K562 (cell line): ENCODE data around the gene MX1. TPM values are rescaled to one million over a fixed set of nuclear protein-coding genes. Genes with fewer than 3 reads are reported as not detected.

ENCODE experiments used
- ATAC-seq: fragments of 200-7000 bp; cut with Tn5 transposase; 3 replicates; pipeline ENCODE4 v1.9.1; 2020; ENCODE audit warnings: moderate library complexity
- BruUV-seq: library from RNA; stranded (reverse); fragments of 400-500 nt; replicated peaks from 2 replicates; lab custom pipeline; 2021; lab: Mats Ljungman, UMichigan
- CTCF ChIA-PET: fragments of 300-600 bp; formaldehyde crosslinking; extraction: SDS; loops from one replicate; lab custom pipeline; 2021; ENCODE audit warnings: low intra/inter-chr PET ratio; lab: Yijun Ruan, JAX
- POLR2A ChIA-PET: fragments of 300-600, 350-650 bp; sonication (Branson Sonifier 250); formaldehyde crosslinking; extraction: SDS; loops from one replicate; lab custom pipeline; 2021; ENCODE audit warnings: antibody characterized with exemption, inconsistent platforms; lab: Yijun Ruan, JAX
- DNase-seq, 4 experiments: peaks; one replicate each; pipeline versions ENCODE4 v3.0.0 to v3.0.0-alpha.2; 2011 to 2018; ENCODE audit warnings: low spot score in 3 of 4, mixed read lengths in 3 of 4; ENCODE audit errors: extremely low read depth in 1 of 4
- FAIRE-seq: peaks from 2 replicates; lab custom pipeline; 2011; peaks lifted over from hg19 to GRCh38; lab: Jason Lieb, UNC
- H2AFZ ChIP-seq: 2 replicates; pipeline ENCODE4 v1.6.0; 2011; ENCODE audit warnings: low read depth, low read length, control low read depth, inconsistent platforms
- H3K27ac ChIP-seq: fragments of 200-600 bp; 3 replicates; pipeline ENCODE4 v1.8.0; 2011; ENCODE audit warnings: low read depth, mild to moderate bottlenecking, control low read depth, inconsistent platforms, low read length, moderate library complexity, mixed read lengths; ENCODE audit errors: extremely low read depth
- H3K27me3 ChIP-seq, 2 experiments: fragments of 300-600 bp in 1 of 2; 2 replicates in 1 of 2; 3 replicates in 1 of 2; pipeline versions ENCODE4 v1.6.0 to v1.8.0; 2011; ENCODE audit warnings: inconsistent platforms in 2 of 2, low read length in 2 of 2, mild to moderate bottlenecking in 1 of 2, mixed read lengths in 1 of 2, moderate library complexity in 1 of 2; ENCODE audit not compliant: control insufficient read depth in 2 of 2, insufficient read depth in 2 of 2
- H3K36me3 ChIP-seq: fragments of 300-600 bp; 3 replicates; pipeline ENCODE4 v1.8.0; 2011; ENCODE audit warnings: mild to moderate bottlenecking, low read length, inconsistent platforms; ENCODE audit not compliant: control insufficient read depth, insufficient read depth
- H3K4me1 ChIP-seq, 2 experiments: fragments of 200-600 bp in 1 of 2; replicated peaks in 1 of 2; 2 replicates in 1 of 2; 3 replicates in 1 of 2; pipeline versions ENCODE4 v1.5.1 to v1.8.0; 2011; ENCODE audit warnings: inconsistent platforms in 2 of 2, low read length in 2 of 2, mild to moderate bottlenecking in 1 of 2, mixed read lengths in 1 of 2, moderate library complexity in 1 of 2; ENCODE audit not compliant: control insufficient read depth in 2 of 2, insufficient read depth in 2 of 2
- H3K4me2 ChIP-seq: 2 replicates; pipeline ENCODE4 v1.6.1; 2011; ENCODE audit warnings: low read length, control low read depth, inconsistent platforms, mixed read lengths; ENCODE audit not compliant: insufficient read depth
- H3K4me3 ChIP-seq: fragments of 200-600 bp; sonication (generic), shearing (Covaris generic); 2 replicates; pipeline ENCODE4 v1.5.1; 2016; ENCODE audit warnings: control low read depth, inconsistent platforms
- H3K79me2 ChIP-seq: fragments of 200-600 bp; 3 replicates; pipeline ENCODE4 v1.8.0; 2011; ENCODE audit warnings: low read length, inconsistent platforms; ENCODE audit not compliant: control insufficient read depth, insufficient read depth
- H3K9ac ChIP-seq, 2 experiments: 2 replicates each; pipeline versions ENCODE4 v1.6.0 to v1.6.1; 2011; ENCODE audit warnings: low read depth in 2 of 2, low read length in 2 of 2, control low read depth in 1 of 2, inconsistent platforms in 1 of 2, mild to moderate bottlenecking in 1 of 2, mixed read lengths in 1 of 2; ENCODE audit not compliant: insufficient read depth in 1 of 2
- H3K9me1 ChIP-seq: one replicate; pipeline ENCODE4 v1.6.0; 2011; ENCODE audit warnings: inconsistent platforms, mild to moderate bottlenecking, low read length, moderate library complexity; ENCODE audit not compliant: control insufficient read depth, insufficient read depth
- H3K9me3 ChIP-seq: replicated peaks from 2 replicates; pipeline ENCODE4 v1.5.1; 2011; ENCODE audit warnings: low read depth, low read length, inconsistent platforms; ENCODE audit not compliant: control insufficient read depth, insufficient read depth
- H4K20me1 ChIP-seq: replicated peaks from 2 replicates; pipeline ENCODE4 v1.6.1; 2011; ENCODE audit warnings: low read length, inconsistent platforms, mixed read lengths; ENCODE audit not compliant: control insufficient read depth, insufficient read depth
- ARNT ChIP-seq, 2 experiments: fragments of 450-650 bp; IDR thresholded peaks; 2 replicates each; pipeline ENCODE4 v1.6.1; 2016; ENCODE audit warnings: mild to moderate bottlenecking in 1 of 2
- CEBPB ChIP-seq: fragments of 450-650 bp; IDR thresholded peaks from 2 replicates; pipeline ENCODE4 v1.6.1; 2016; ENCODE audit warnings: missing genetic modification characterization, missing compliant biosample characterization
- HINFP ChIP-seq: fragments of 450-650 bp; conservative IDR thresholded peaks from 2 replicates; pipeline ENCODE4 v1.6.1; 2016; ENCODE audit warnings: missing genetic modification characterization, low read depth, mild to moderate bottlenecking, control low read depth, missing compliant biosample characterization
- ID3 ChIP-seq, 2 experiments: fragments of 250-450 bp in 1 of 2; fragments of 450-650 bp in 1 of 2; sonication (Bioruptor Pico) in 1 of 2; IDR thresholded peaks; 2 replicates each; pipeline versions ENCODE4 v1.6.1 to v1.8.0; 2016 to 2021; ENCODE audit warnings: mild to moderate bottlenecking in 2 of 2, moderate library complexity in 2 of 2, missing compliant biosample characterization in 1 of 2, missing genetic modification characterization in 1 of 2
- IRF9 ChIP-seq: fragments of 450-650 bp; IDR thresholded peaks from 2 replicates; pipeline ENCODE4 v1.6.1; 2016; ENCODE audit warnings: missing biosample characterization, missing genetic modification characterization
- NFXL1 ChIP-seq: fragments of 450-650 bp; formaldehyde crosslinking; IDR thresholded peaks from 2 replicates; pipeline ENCODE4 v1.4.0; 2021; ENCODE audit warnings: mild to moderate bottlenecking
- POLR2H ChIP-seq: IDR thresholded peaks from 2 replicates; pipeline ENCODE4 v1.6.1; 2016; ENCODE audit warnings: missing genetic modification characterization, low read depth, mild to moderate bottlenecking, control low read depth, missing compliant biosample characterization, moderate library complexity
- SLC30A9 ChIP-seq: fragments of 250-450 bp; sonication (Bioruptor Pico); IDR thresholded peaks from 2 replicates; pipeline ENCODE4 v1.8.0; 2022; ENCODE audit warnings: mild to moderate bottlenecking, moderate library complexity
- ZFP91 ChIP-seq: sonication (generic); formaldehyde crosslinking; IDR thresholded peaks from 2 replicates; pipeline ENCODE4 v1.8.0; 2022; ENCODE audit warnings: mild to moderate bottlenecking, missing genetic modification reagents
- ZMIZ1 ChIP-seq, 2 experiments: fragments of 150-350 bp in 1 of 2; IDR thresholded peaks; 2 replicates each; pipeline ENCODE4 v1.6.1; 2012 to 2016; ENCODE audit warnings: low read depth in 2 of 2, low read length in 2 of 2, mild to moderate bottlenecking in 1 of 2, moderate library complexity in 1 of 2
- ZNF507 ChIP-seq: conservative IDR thresholded peaks from 2 replicates; pipeline ENCODE4 v1.6.1; 2017; ENCODE audit warnings: missing genetic modification characterization, missing compliant biosample characterization
- ZNF561 ChIP-seq: fragments of 450-650 bp; formaldehyde crosslinking; conservative IDR thresholded peaks from 2 replicates; pipeline ENCODE4 v1.4.0; 2020; ENCODE audit warnings: mild to moderate bottlenecking, moderate library complexity
- ZNF717 ChIP-seq: fragments of 250-450 bp; sonication (Bioruptor Pico); IDR thresholded peaks from 2 replicates; pipeline ENCODE4 v1.5.0; 2021
- WGBS: fragments of 100-300 bp; shearing (Covaris generic); methylation state at CpG from one replicate; pipeline ENCODE4 v1.1.6; 2016; ENCODE audit warnings: low coverage, mixed read lengths; ENCODE audit not compliant: insufficient coverage; ENCODE audit errors: missing lambda C conversion rate; 5-methylcytosine and 5-hydroxymethylcytosine counted together
- in situ Hi-C: fragments of 300-500 bp; cut with MboI; formaldehyde crosslinking; loops from 4 replicates; pipeline ENCODE4 v1.15.0; 2018; ENCODE audit warnings: inconsistent platforms, mixed read lengths
- intact Hi-C: fragments of 100-400 bp; cut with micrococcal nuclease; formaldehyde crosslinking; loops from 2 replicates; pipeline ENCODE4 v1.14.2; 2022
- polyA plus RNA-seq, 8 experiments: library from polyadenylated mRNA; depleted of rRNA in 4 of 8; stranded (reverse) in 5 of 8; unstranded in 3 of 8; fragments of >200 nt; fragmentation: Nextera tagmentation in 2 of 8; fragmentation: Illumina TruSeq in 1 of 8; extraction: Ambion mirVana in 2 of 8; extraction: Trizol in 1 of 8; gene quantifications; 2 replicates each; pipeline versions ENCODE4 v1.2.1 to v1.2.3, GENCODE V29; 2011 to 2014; ENCODE audit warnings: inconsistent platforms in 1 of 8, missing spikeins in 1 of 8
- total RNA-seq, 7 experiments: library from RNA; depleted of rRNA in 6 of 7; stranded (reverse); fragments of >200 nt in 6 of 7; fragmentation: Illumina TruSeq in 2 of 7; extraction: Trizol in 2 of 7; gene quantifications; 2 replicates each; pipeline versions ENCODE4 v1.2.1 to v1.2.3, GENCODE V29; 2011 to 2021; ENCODE audit warnings: low replicate concordance in 1 of 7

MX1 gene
- total and polyA plus RNA-seq, 9 of the 15 experiments (the other 6 are each of a cell fraction or from before 2014, with no cell fraction given) = 0.07 to 0.51 (median 0.21) TPM; not detected in 5

- 0% methylated on average over 2 of the region's 2 CpGs for WGBS
- FAIRE-seq = no peak
- Histone ChIP-seq H3K4me2 (no peak overlapping the region), H3K79me2 (no peaks in the 10 kb centered on the region), H3K36me3 (no peaks in the 10 kb centered on the region), H3K4me3 (no peak overlapping the region), H3K27me3 (peaks cover 0 to 10% of the 10 kb centered on the region in 2 experiments; a peak in 3 of 5 replicates), H3K9ac (no peak overlapping the region), H3K9me3 (no peaks in the 10 kb centered on the region), H2AFZ (no peak overlapping the region), H3K27ac (no peak overlapping the region), H3K4me1 (no peaks in the 10 kb centered on the region), H3K9me1 (no peaks in the 10 kb centered on the region), H4K20me1 (no peaks in the 10 kb centered on the region)
- ATAC-seq = no peak
- in situ Hi-C loops = no loop called here
- ChIA-PET POLR2A (no interaction called here), CTCF (no interaction called here)
- no peak for DNase-seq
- intact Hi-C loops = no loop called here
- no TSS peak for BruUV-seq
- TF ChIP-seq HINFP (no peak), IRF9 (tag) (no peak), ARNT (IDR thresholded peaks at IDR 0.05) (no peak), ZMIZ1 (IDR thresholded peaks at IDR 0.05; ENCODE audit: low read depth in 2 of 2, low read length in 2 of 2) (no peak), NFXL1 (CRISPR knock-in tag) (no peak), ZNF561 (CRISPR knock-in tag) (no peak), ZNF717 (CRISPR knock-in tag) (no peak), SLC30A9 (CRISPR knock-in tag) (no peak), CEBPB (tag) (no peak), ZFP91 (CRISPR knock-in tag) (no peak), ZNF507 (tag) (no peak), ID3 (CRISPR knock-in tag; IDR thresholded peaks at IDR 0.05) (no peak), ID3 (tag; IDR thresholded peaks at IDR 0.05) (no peak), POLR2H (tag) (no peak)
These were observed 16.6 kb downstream of the MX1 start for GRCh38 chr21:41442481-41443186.
